ENCODE results near the gene CD302.

Gene CD302

GRCh38 chr2:159807183-159808031 lies 9.4 kb upstream of the CD302 start:
- in situ Hi-C loops (cut with HindIII; ENCODE audit: low sequenced_read_pairs), result no loop called here
- peak; percentile 77 for TF ChIP-seq CTCF (IDR thresholded peaks at IDR 0.05; ENCODE audit: low read depth, low read length, missing control alignments)
- peak; percentile 43 for DNase-seq (ENCODE audit: low read depth)
- H3K4me3 ChIP-seq (ENCODE audit: low read depth, low read length), result no peak overlapping the region

- H3K4me3 ChIP-seq (ENCODE audit: low read depth, low read length), result no peak overlapping the region
- in situ Hi-C loops (cut with HindIII; ENCODE audit: low sequenced_read_pairs), result no loop called here
- no peak for DNase-seq (ENCODE audit: low read depth)
- no peak for TF ChIP-seq CTCF (IDR thresholded peaks at IDR 0.05; ENCODE audit: low read depth, low read length, missing control alignments)
Measured at GRCh38 chr2:159804941-159805340, 6.9 kb upstream of the CD302 start.

- in situ Hi-C loops (cut with HindIII; ENCODE audit: low sequenced_read_pairs), result no loop called here
- H3K4me3 ChIP-seq (ENCODE audit: low read depth, low read length), result no peak overlapping the region
- no peak for DNase-seq (ENCODE audit: low read depth)
- TF ChIP-seq CTCF (IDR thresholded peaks at IDR 0.05; ENCODE audit: low read depth, low read length, missing control alignments), result no peak
Measured at GRCh38 chr2:159803235-159803962, 5.4 kb upstream of the CD302 start.

- DNase-seq (ENCODE audit: low read depth), result no peak
- TF ChIP-seq CTCF (IDR thresholded peaks at IDR 0.05; ENCODE audit: low read depth, low read length, missing control alignments), result no peak
- H3K4me3 ChIP-seq (ENCODE audit: low read depth, low read length), result no peak overlapping the region
- in situ Hi-C loops (cut with HindIII; ENCODE audit: low sequenced_read_pairs), result no loop called here
Measured at GRCh38 chr2:159802673-159803072, 4.7 kb upstream of the CD302 start.

GRCh38 chr2:159799833-159800232 lies 1.8 kb upstream of the CD302 start:
- H3K4me3 ChIP-seq (ENCODE audit: low read depth, low read length), result no peak overlapping the region
- no peak for TF ChIP-seq CTCF (IDR thresholded peaks at IDR 0.05; ENCODE audit: low read depth, low read length, missing control alignments)
- no peak for DNase-seq (ENCODE audit: low read depth)
- in situ Hi-C loops (cut with HindIII; ENCODE audit: low sequenced_read_pairs), result no loop called here

DNA sequence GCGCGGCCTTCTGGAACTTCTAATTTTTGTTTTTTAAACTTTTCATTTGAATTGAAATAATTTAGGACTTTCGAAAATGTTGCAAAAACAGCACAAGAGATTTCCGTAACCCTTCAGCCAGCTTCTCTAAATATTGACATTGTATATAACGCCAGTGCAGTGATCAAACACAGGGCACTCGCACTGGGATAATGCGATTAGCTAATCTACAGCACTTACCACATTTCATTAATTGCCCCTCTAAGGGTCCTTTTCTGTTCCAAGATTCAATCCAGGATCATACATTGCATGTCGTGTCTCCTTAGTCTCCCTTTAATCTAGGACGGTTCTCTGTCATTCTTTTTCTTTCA lies 343 bp upstream of the CD302 start:
- in situ Hi-C loops (cut with HindIII; ENCODE audit: low sequenced_read_pairs), result no loop called here
- peak overlapping the region; percentile 78 for H3K4me3 ChIP-seq (ENCODE audit: low read depth, low read length)
- no peak for TF ChIP-seq CTCF (IDR thresholded peaks at IDR 0.05; ENCODE audit: low read depth, low read length, missing control alignments)
- no peak for DNase-seq (ENCODE audit: low read depth)

Data from astrocyte of the cerebellum (primary cell).